Umbilical cord (tissue), 2 donors: ENCODE measurements around the gene DMAC2L. TPM values are rescaled to one million over a fixed set of nuclear protein-coding genes. Genes with fewer than 3 reads are reported as not detected.
A peak's percentile ranks its signal among the peaks of the same experiment; 100 is the strongest.
"Not testable (repeated sequence)": the region's sequence is repeated elsewhere in the genome, so short reads cannot be mapped to it uniquely, and the experiment has no call there.

Source experiments
- DNase-seq: peaks from one replicate; pipeline ENCODE4 v3.0.0-alpha.2; 2015; ENCODE audit warnings: low spot score
- total RNA-seq: library from RNA; depleted of rRNA; stranded (reverse); fragments of >200 nt; gene quantifications from one replicate; pipeline ENCODE4 v1.2.3, GENCODE V29; 2014; ENCODE audit warnings: low replicate concordance; ENCODE audit not compliant: insufficient read depth

DMAC2L gene, protein sequence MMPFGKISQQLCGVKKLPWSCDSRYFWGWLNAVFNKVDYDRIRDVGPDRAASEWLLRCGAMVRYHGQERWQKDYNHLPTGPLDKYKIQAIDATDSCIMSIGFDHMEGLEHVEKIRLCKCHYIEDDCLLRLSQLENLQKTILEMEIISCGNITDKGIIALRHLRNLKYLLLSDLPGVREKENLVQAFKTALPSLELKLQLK
- 19.3 TPM for total RNA-seq

DNA sequence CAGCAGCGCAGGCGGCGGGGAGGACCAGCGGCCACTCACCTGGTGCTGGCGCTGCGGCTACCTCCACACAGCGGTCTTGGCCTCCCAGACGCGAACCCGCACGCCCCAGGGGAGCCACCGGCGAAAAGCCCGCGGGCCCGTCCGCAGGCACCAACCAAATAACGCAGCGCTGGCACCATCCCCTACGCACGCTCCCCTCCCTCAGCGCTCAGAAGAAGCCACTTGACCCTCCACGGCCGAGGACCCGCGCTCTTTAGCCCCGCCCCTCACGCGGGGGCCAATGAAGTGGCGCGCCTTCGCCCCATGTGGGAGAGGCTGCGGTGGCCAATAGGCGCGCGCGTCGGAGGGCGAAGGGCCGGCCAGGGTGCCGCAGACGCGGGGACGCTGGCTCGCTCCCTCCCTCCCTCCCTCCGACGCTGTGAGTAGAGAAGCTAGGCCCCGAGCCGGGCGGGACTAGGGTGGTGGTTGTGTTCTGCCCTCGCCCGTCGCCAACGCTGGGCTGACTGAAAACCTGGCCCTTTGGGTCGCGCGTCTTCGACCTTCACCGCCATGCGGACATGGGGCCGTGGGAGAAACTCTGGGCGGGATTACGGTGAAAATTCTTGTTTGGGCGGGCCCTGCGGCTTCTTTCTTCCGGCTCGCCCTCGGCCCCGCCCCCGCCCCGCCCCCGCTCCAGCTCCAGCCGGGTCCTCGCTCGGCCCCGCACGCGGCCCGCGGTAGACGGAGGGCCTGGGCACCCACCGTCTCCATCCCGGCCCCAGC lies at the start of gene DMAC2L, which contains the start of gene L2HGDH:
DMAC2L (plus strand) TSS at position 353 of the 762 bp plus-strand sequence. CDS start 9,164 bp downstream, outside the sequence.
L2HGDH (minus strand) TSS at position 258 of the 762 bp plus-strand sequence; CDS start at position 179, 79 bp downstream.
- peak; percentile 97 for DNase-seq

DNA sequence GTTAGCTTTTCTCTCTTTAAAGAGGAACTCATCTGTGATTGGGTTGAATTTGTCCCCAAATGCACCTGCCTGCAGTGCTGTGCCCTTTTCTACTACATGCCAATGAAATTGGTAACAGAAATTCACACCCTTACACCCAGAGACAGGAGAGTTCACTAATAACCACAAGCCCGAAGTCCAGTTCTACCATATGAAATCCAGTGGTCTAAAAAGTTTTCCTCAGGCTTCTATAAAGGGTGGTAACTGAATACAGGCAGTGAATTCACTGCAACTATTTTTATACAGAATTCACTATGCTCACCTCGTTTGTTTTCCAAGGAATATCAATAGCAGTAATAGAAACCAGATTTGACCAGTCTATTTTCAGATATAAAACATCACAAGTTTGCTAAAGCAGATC lies 49.3 kb upstream of the DMAC2L start:
- DNase-seq = no peak

DNA sequence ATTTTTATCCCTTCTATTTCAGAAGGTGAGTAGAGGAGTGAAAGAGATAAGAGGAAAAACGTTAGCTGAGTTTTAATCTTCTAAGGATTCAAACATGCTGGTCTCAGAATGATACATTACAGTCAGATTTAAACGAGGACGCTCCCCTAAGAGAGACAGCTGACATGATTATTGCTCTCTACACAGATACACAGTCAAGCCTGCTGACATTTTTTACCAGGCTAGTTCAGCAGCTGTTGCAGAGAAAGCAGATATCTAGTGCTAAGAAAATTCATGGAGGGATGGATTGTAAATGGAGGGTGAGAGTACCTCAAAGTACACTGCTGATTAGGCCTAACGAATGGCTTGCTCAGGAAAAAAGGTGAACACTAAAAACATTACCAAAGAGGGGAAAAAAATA lies 48.8 kb upstream of the DMAC2L start:
- DNase-seq = peak; percentile 8

DNA sequence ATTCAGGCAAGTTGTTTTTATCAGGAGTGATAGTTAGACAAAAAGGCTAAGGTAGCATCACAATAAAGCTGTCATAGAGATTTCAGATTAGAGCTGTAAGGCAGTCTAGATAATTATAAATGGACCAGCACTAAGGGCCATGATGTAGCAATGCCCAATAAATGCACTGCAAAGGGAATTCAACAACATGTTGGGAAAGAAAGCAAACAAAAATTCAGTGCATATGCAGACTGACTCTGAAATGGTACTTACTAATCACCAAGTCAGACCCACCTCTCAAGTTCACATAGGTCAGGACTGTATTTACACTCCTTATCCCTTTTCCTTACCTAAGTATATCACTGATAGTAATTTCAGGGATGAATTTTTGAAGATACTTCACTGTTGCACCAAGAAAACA lies 47.1 kb upstream of the DMAC2L start:
- no peak for DNase-seq

DNA sequence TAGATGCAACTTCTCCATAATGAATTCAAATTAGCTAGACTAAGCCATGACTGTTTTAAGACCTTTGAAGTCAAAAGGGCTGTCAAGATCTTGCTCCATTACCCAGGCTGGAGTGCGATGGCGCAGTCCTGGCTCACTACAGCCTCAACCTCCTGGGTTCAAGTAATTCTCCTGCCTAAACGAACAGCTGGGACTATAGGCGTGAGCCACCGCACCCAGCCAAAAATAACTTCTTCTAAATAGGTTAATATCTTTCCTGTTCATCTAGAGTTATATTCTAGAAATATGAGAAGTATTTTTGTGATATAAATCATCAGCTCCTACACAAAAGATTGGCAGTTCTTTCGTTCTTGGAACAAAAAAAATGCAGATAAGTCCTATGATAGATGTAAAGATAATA lies 41.2 kb upstream of the DMAC2L start:
- no peak for DNase-seq

DNA sequence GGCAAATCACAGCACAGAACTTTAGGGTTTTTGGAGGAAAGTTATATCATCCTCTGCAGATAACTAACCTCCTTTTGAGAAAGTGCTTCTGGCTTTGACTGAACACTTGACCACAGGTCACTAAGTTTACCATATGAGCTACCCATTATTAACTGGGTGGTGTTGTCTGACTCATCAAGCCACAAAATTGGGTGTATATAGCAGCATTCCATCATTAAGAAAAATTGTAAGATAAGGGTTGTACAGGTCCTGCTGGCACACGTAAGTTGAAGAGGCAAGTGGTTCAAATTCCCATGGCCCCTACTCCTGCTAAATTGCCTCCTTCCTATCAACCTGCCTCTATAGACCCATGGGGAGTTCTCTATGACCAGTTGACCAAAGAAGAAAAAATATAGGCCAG lies 39.6 kb upstream of the DMAC2L start:
- no peak for DNase-seq

DNA sequence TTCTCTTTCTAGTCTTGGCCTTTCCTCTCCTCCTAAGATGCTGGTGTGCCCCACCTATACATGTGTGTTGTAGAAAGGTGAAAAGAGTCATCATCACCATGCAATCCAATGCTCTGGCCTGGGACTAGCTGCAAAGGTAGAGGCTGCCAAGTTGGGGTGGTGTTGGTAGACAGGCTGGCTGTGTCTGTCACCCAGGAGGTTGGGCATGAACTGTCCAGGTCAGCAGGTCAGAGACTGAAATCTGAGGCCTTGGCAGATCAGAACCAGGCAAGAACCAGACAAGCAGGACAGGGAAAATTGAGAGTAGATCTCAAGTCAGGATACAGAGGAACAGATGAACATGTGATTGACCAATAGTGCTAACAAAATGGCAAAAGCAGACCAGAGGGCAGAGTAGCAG lies 26.3 kb upstream of the DMAC2L start:
- no peak for DNase-seq

DNA sequence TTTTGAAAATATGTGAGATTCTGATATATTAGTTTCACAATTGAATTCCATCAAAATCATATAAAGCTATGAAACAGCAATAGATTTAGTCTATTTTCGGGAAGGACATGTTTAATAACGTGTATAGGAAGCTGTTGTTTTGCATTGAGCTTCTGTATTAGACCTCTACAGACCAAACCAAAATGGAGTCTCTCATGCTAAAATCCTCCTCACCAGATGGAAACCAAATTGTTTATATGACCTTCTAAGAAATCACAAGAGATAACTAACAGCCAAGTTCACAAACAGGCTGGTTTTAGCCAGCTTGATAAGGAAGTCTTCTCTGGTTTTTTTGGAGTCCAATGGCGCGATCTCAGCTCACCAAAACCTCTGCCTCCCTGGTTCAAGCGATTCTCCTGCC lies 24.0 kb upstream of the DMAC2L start:
- no peak for DNase-seq

DNA sequence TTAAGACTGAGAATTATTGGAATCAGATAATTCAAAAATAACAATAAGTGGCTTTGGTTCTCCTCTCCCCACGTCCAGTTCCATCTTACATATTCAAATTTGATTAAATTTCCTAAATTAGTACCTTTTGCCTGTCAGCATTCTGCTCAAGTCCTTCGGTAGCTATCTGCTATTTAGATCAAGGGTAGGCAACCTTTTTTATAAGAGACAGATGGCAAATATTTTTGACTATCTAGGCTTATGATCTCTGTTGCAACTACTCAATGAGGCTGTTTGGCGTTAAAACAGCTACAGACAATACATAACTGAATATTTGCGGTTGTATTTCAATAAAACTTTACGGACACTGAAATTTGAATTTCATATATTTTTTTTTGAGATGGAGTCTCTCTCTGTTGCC lies 21.8 kb upstream of the DMAC2L start:
- no peak for DNase-seq

DNA sequence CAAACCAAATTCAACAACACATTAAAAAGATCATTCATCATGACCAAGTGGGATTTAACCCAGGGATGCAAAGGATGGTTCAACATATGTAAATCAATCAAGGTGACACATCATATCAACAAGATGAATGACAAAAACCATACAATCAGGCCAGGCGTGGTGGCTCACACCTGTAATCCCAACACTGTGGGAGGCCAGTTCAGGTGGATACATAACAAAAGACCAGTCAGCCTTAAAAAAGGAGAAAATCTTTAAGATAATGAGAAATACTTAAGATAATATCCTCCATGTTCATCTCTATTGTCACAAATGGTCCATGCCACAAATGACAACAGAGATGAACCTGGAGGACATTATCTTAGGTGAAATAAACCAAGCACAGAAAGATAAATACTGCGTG lies 12.5 kb upstream of the DMAC2L start:
- DNase-seq = no peak

DNA sequence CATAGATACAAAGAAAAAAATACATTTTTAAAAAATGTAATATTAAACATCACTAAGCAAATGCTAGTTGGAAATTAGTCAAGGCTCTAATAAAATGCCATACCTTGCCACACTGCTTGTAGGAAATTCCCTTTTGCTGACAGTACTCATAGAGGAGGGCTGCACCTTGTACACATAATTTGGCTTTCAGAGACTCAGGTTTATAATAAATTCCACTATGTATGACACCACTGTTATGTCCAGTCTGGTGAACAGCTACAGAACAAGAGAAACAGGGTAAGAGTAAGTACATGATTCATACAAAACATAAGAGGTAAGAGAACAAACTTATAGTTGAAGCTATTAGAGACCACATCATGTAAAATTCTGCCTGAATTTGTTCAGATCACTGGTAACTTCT lies 10.2 kb upstream of the DMAC2L start:
- no peak for DNase-seq

DNA sequence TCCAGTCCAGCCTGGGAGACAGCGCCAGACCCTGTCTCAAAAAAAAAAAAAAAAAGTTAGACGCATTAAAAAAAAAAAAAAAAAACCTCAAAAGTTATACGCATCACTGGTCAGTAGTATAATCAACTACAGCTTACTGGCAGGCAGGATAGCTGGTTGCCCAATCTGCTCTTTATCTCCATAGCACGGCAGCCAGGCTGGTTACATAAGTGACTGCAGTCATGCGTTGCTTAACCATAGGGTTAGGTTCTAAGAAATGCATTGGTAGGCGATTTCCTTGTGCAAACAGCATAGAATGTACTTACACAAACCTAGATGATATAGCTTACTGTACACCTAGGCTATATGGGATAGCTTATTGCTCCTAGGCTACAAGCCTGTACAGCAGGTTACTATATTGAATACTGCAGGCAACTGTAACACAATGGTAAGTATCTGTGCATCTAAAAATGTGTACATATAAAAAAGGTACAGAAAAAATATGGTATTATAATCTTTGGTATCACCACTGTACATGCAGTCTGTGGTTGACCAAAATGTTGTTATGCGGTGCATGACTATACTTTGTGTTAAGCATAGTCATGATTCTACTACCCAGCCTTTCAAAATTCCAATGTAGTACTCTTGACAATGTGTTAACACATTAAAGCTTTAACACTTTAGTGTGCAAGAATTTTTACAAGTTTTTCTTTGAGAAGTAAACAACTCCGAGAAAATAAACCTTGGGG lies 8.2 kb upstream of the DMAC2L start:
- DNase-seq = no peak

DNA sequence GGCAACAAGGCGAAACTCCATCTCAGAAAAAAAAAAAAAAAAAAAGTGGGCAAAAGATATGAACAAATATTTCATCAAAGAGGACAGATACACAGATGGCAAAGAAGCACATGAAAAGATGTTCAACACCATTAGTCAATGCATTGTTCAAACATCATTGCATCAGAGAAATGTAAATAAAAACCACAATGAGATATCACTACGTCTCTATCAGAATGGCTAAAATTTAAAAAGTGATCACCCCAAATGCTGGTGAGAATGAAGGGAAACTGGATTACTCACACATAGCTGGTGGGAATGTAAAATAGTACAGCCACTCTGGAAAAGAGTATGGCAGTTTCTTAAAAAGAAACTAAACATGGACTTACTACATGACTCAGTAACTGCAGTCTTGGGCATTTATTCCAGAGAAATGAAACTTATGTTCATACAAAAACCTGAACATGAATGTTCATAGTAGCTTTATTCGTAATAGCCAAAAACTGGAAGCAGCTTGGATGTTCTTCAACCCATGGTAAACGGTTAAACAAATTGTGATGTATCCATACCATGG lies 3.7 kb upstream of the DMAC2L start:
- no peak for DNase-seq

DNA sequence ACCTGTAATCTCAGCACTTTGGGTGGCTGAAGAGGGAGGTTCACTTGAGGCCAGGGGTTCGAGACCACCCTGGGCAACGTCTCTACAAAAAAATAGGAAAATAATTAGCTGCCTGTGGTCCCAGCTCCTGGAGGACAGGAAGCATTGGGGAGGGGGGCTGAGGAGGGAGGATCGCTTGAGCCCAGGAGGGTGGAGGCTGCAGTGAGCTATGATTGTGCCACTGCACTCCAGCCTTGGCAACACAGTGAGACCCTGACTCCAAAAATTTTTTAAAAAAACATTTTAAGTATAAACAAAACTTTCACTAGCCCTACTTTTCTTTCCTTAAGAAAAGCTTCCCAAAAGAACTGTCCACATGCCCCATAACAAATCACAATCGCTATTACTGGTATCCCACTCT lies 1.7 kb upstream of the DMAC2L start:
- no peak for DNase-seq

DNA sequence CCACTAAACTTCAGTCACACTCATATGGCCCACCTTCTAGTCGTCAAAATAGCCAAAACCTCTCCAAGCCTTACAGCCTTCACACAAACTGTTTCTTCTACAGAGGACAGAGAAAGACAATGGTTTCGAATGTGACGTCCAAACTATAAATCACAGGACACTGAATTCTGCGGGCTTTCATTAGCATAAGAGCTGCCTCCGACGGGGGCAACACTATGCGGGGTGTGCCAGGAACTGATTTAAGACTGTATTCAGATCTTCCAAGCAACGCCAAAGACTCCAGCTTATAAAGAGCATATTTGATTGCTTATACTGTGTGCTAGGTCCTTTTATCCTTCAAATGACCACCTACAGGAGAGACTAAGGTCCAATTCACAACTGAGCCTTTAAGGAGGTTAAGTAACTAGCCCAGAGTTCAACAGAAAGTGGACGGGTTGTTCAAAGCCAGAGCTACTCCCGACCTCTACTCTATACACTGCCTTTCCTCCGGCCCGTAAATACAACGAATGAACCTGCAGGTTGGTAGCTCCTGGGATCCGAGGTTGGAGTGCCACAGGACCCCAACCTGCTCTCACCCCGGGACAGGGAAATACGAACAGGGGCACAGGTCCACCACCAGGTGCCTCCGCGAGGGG lies 670 bp upstream of the DMAC2L start:
- DNase-seq = no peak

DNA sequence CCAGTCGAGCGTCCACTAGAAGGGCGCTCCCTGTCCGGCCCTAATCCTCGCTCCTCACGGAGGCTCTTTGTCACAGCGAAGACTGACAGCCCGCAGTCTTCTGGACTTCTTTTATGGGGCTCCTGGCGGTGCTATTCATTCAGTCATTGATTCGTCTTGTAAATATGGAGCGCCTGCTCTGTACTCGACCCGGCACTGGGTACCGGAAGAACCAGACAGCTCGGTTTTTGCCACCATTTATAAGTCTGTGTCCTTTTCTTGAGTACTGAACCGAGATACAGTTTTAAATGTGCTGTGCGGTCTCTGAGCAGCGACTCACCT lies 570 bp downstream of the DMAC2L start:
- no peak for DNase-seq

DNA sequence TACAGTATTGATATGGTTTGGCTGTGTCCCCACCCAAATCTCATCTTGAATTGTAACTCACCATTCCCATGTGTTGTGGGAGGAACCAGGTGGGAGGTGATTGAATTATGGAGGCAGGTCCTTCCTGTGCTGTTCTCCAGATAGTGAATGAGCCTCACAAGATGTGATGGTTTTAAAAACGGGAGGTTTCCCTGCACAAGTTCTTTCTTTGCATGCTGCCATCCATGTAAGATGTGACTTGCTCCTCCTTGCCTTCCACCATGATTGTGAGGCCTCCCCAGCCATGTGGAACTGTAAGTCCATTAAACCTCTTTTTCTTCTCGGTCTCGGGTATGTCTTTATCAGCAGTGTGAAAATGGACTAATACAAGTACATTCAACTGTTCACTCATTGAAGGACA lies 2.0 kb downstream of the DMAC2L start:
- DNase-seq = not testable (repeated sequence)

DNA sequence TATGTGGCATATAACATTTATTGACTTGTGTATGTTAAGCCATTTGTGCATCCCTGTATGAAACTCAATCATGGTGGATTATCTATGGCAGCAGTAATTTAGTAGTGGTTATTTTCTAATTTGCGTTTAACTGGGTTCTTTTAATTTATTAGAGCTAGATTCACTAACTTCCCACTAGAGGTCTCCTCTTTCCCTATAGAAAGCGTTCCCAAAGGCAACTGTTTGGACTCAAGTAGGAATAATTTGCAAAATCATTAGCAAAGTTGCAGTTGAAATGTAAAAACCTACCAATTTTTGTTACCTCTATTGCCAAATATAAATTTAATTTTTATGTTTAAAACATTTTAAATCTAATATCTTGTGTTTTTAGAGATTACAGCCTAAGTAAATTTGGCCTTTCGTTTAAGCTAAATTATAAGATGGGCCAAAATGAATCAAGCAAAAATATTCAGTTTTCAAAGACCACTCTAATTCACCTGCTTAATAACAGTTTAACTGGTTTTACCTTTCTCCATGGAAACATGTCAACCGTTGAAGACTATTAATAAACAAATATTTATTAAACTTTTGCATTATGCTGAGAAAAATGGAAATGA lies 6.0 kb downstream of the DMAC2L start:
- DNase-seq = peak; percentile 44

DNA sequence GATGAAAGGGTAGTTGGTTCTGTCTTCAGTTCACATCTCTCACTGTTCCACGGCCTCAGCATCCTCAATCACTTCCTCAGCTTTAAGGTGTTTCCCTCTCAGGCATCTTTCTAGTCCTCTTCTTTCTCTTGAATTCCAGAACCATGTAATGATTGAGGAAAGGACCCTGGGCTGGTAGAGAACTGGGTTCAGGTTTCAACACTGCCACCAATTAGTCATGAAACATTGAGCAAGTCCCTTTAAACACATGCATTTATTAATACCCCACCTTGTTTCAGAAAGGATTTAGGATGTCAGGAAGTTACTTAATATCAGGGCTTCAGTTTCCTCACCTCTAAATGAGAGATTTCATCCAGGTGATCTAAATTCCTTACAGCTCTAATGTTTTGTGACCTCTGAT lies 7.2 kb downstream of the DMAC2L start:
- no peak for DNase-seq

DNA sequence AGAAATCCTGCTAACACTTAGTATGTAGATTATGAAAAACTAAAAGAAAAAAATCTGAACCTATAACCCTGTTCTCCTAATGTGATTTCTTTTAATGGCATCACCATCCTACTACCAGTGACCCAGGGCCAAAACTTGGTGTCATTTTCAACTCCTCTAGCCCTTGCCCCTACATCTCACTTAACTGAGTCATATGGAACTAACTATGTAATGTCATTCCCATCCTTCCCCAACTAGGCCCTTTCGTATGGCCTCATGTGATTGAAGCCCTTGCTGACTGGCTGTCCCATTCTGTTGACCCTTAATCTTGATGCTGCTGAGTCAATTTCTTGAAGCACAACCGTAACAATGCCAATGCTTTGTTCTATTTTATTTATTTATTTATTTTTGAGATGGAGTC lies 7.6 kb downstream of the DMAC2L start:
- DNase-seq = no peak

DNA sequence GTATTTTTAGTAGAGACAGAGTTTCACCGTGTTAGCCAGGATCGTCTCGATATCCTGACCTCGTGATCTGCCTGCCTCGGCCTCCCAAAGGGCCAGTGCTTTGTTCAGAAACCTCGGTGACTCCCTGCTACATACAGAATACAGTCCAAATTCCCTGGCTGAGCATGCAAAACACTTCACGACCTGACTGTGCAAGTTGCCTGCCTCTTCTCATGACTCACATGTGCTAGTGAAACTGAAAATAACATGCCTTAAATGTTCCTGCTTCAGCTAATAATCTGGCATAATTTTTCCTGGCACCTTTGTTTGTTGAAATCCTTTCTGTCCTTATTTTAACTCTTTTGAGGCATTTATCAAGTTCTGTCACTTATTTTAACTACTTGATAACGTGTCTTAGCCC lies 8.2 kb downstream of the DMAC2L start:
- DNase-seq = no peak
